GM19238 (cell line): Measurements from ENCODE around the gene DBF4B.
"Not testable (repeated sequence)": the region's sequence is repeated elsewhere in the genome, so short reads cannot be mapped to it uniquely, and the experiment has no call there.

ENCODE experiments used
- DNase-seq: peaks from one replicate; pipeline ENCODE4 v3.0.0; 2011; ENCODE audit warnings: low spot score; ENCODE audit not compliant: insufficient read length

Gene DBF4B

DNA sequence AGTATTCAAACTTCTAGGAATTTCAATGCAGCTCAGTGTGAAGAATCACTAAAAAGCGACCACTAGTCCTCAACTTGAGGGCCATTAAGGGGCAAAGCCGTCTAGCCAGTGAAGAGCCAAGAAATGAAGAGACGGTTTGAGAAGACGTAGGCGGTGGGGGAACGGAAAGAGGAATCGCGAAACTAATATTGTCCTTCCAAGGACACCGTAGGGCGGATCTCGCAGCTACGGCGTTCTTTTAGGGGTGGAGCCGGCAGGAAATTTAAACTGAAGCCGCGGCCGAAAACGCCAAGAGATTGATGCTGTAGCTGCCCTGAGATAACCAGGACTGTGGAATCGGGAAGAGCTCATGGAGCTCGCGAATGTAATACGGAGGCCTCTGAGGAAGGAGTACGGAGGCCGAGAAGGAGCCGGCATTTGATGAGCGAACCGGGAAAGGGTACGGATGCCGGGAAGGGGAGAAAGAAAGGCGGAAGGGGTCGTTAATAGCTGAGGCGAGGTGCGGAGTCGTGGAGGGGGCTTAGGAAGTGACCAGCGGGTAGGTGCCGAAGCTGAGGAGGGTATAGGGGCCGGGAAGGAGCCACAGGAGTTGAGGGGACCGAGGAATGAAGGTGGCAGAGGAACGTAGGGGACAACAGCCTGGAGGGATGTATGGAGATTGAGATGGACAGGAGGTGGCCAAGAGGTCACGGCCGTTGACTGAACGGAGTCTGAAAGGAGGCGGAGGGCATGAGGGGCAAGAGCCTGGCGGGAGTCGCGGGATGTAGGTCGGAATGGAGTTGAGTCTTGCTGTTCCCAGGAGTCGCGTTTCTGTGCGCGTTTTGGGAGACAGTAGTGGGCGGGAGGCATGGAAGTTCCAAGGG, at the start of gene DBF4B:
Gene DBF4B (plus strand): TSS at position 265 of the 863 bp plus-strand sequence. CDS start 156 bp downstream, at position 421.
- DNase-seq = peak; percentile 88

DNA sequence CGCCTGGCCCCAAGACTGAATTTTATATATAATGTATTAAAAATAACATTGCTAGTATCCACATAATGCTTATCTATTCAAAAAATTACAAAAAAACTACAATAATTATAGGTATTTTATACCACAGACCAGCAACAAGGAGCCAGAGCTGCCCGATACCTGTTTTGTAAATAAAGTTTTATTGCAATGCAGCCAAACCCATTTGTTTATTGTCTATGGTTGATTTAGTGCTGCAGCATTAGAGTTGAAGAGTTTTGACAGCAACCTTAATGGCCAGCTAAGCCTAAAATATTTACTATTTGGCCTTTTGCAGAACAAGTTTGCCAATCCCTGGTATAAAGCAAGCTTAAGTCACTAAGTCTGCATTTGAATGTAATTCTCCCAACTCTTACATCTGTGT, 46.6 kb upstream of the DBF4B start:
- no peak for DNase-seq

DNA sequence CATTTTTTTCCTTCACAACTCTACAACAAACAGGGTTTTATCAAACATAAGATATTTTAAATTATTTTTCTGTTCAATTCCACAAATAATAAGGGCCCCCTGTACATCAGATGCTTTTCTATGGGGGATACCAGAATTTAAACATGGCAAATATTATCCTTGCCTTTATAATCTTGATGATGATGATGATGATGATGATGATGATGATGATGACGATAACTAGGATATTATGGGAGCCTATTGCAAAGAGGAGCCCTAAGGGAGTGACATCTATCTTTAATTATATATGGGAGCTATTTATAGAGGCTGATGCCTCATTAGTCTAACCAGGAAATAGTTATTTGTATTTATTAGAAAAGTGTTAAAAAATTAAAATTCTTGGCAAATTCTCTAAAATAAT, 45.4 kb upstream of the DBF4B start:
- DNase-seq = no peak

- no peak for DNase-seq
Measured at GRCh38 chr17:44664867-44665266, 43.6 kb upstream of the DBF4B start.

- DNase-seq = no peak
Measured at GRCh38 chr17:44666006-44666405, 42.5 kb upstream of the DBF4B start.

DNA sequence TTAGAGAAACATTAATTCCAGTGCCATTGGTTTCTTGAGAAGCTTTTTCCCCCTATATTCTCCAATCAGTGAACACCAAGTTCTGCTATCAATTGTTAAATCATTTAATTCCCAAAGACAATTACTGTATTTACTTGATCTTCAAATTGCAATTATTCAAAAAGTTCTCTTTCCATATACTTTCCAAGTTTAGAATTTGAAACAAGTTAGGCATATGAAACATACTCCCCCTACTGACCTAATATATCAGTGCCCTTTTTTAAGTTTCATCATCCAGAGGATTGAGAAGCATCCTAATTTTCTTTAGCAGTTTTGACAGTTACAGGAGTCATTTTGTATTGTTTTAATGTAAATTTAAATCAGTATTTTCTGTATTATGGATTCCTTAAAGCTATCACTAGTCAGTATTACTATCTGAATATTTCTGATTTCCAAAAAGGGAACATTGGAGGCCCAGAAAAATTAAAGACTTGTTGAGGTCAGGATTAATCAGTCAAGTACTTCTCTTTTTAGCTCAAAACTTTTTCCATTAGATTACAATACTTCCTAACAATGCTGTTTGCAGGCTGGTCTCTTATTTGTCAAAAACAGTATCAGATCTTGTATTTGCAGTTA, 35.9 kb upstream of the DBF4B start:
- DNase-seq = no peak

DNA sequence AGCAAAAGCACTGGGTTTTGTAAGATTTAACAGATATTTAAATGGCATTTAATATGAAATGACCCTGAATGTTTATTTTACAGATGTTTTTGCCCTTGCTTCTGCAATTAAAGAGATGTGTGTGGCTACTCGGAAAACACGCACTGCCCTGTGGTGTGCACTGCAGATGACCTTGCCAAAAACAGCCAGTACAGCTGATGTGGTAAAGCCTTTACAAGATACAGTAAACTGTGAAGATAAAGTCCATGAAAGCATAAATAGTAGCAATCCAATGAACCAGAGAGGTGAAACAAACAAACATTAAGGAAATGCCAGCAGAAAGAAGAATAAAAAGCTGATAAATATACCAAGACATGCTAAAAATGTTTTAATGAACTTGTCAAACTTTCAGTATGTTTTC, 34.6 kb upstream of the DBF4B start:
- no peak for DNase-seq

GRCh38 chr17:44677136-44677535, 31.3 kb upstream of the DBF4B start:
- no peak for DNase-seq

GRCh38 chr17:44683303-44683702, 25.2 kb upstream of the DBF4B start:
- DNase-seq = not testable (repeated sequence)

DNA sequence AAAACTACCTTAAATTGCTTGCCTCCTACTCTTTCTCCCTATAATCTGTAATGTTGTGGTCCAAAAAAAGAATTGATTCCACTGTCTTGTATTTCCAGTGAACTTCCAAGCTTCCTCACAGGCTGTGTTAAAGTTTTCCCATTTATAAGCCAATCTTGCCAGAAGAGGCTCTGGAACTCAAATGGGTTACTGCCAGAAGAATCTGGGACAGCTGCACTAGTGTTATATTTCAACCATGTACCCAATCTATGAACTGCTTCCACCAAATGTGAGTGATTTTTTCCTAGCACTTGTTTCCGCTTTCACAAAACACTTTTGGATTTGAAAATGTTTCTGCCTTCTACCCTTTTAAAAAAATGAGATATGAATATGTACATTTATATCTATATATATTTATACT, 20.7 kb upstream of the DBF4B start:
- DNase-seq = no peak

DNA sequence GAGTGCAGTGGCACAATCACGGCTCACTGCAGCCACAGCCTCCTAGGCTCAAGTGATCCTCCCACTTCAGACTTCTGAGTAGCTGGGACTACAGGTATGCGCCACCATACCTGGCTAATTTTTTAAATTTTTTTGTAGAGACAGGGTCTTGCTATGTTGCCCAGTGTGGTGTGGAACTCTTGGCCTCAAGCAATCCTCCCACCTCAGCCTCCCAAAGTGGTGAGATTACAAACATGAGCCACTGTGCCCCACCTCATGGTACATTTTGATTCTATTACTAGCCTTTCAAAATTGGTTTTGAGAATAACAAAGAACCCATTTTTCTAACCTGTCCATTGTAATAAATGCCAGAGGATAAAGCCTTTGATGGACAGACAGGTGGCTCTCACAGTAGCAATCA, 20.3 kb upstream of the DBF4B start:
- DNase-seq = no peak

GRCh38 chr17:44688675-44689476, 19.6 kb upstream of the DBF4B start:
- DNase-seq = no peak

GRCh38 chr17:44689477-44690217, 18.8 kb upstream of the DBF4B start, which contains the start of gene CCDC43:
TSS of gene CCDC43 (minus strand) at chr17:44689776. CDS start at chr17:44689753, 23 bp downstream.
- DNase-seq = peak; percentile 87

- not testable (repeated sequence) for DNase-seq
Measured at GRCh38 chr17:44690746-44691306, 17.6 kb upstream of the DBF4B start.

- no peak for DNase-seq
Measured at GRCh38 chr17:44693609-44694008, 14.9 kb upstream of the DBF4B start.

DNA sequence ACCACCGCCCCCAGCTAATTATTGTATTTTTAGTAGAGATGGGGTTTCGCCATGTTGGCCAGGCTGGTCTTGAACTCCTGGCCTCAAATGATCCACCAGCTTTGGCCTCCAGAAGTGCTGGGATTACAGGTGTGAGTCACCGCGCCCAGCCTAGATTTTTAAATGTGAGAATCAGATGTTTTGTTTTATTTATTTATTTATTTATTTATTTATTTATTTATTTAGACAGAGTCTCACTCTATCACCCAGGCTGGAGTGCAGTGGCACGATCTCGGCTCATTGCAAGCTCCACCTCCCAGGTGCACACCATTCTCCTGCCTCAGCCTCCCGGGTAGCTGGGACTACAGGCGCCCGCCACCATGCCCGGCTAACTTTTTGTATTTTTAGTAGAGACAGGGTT, 8.2 kb upstream of the DBF4B start:
- DNase-seq = not testable (repeated sequence)

GRCh38 chr17:44707755-44708400, 587 bp upstream of the DBF4B start:
- no peak for DNase-seq

DNA sequence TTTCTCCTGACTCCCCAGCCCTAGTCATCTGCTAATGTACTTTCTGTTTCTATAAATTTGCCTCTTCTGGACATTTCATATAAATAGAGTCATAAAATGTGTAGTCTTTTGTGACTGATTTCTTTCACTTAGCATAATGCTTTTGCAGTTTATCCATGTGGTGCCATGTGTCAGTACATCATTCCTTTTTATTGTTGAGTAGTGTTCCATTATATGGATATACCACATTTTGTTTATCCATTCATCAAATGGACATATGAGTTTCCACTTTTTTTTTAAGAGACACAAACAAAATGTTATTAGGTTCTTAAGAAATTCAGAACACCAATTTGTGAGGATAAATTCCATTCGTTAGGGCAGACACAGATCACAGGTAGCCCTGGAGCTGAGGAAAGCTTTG, 11.0 kb downstream of the DBF4B start:
- DNase-seq = no peak

GRCh38 chr17:44722254-44722653, 13.8 kb downstream of the DBF4B start:
- DNase-seq = no peak

- not testable (repeated sequence) for DNase-seq
Measured at GRCh38 chr17:44726121-44726520, 17.7 kb downstream of the DBF4B start.
